ENCODE data around the gene COL15A1. TPM values are rescaled to one million over a fixed set of nuclear protein-coding genes. Genes with fewer than 3 reads are reported as not detected.

COL15A1 gene
- total and polyA plus RNA-seq, 2 of the 8 experiments (the other 6 are each of a cell fraction or from before 2014, with no cell fraction given) = 0.12 to 0.15 TPM

DNA sequence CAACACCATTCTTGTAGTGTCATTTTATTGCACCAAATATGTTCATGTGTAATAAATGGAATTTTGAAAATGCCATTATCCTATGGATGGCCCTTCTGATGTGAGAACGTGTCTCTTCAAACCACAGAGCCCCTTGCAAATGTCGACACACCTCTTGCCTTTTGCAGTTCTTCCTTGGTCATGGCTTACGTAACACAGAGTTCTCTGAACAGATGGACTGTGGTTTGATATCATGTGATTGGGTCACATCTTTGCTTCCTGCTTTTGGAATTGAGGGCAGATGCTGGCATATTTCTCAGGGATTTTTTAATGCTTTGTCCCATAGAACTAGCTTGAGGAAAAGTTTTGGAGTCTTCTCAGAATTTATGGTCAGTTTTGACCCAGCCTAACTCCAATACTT is 165.8 kb downstream of the COL15A1 start:
- H2BK5ac ChIP-seq (ENCODE audit: low read depth, low read length) = no peak overlapping the region
- peaks cover under 1% of the 10 kb centered on the region for H3K23me2 ChIP-seq (ENCODE audit: low read depth, low read length)
- no peak overlapping the region for H3K4me2 ChIP-seq (ENCODE audit: insufficient read depth in 1 of 2, low read depth in 2 of 2, low read length in 2 of 2)
- no peak overlapping the region for H3K4ac ChIP-seq (replicated peaks; ENCODE audit: insufficient read length, low read depth, low read length)
- DNase-seq (ENCODE audit: low read depth in 1 of 2, low spot score in 2 of 2) (no peak), FAIRE-seq (no peak)
- H3K9ac ChIP-seq (replicated peaks in 1 of 4; ENCODE audit: extremely low read depth in 1 of 4, low read depth in 3 of 4, low read length in 3 of 4) = no peak overlapping the region
- TF ChIP-seq SP2 (IDR thresholded peaks at IDR 0.05; ENCODE audit: low read length) = no peak
- no peak overlapping the region for H3K27ac ChIP-seq (ENCODE audit: low read depth, low read length)
- H2BK15ac ChIP-seq (ENCODE audit: low read length) = no peak overlapping the region
- H3K27me3 ChIP-seq (replicated peaks in 1 of 4; ENCODE audit: control insufficient read depth in 3 of 4, extremely low read depth in 1 of 4, insufficient read depth in 3 of 4, low read length in 3 of 4) = no peaks in the 10 kb centered on the region
- no peak overlapping the region for H3K14ac ChIP-seq (ENCODE audit: insufficient read length)
- H2AFZ ChIP-seq (ENCODE audit: low read length) = no peak overlapping the region
- no peak overlapping the region for H2BK12ac ChIP-seq (ENCODE audit: low read depth, low read length)
- no peaks in the 10 kb centered on the region; a peak in 1 of 8 replicates for H3K36me3 ChIP-seq (ENCODE audit: control insufficient read depth in 2 of 4, insufficient read depth in 4 of 4, low read length in 3 of 4)
- ChIA-PET CTCF (ENCODE audit: partially characterized antibody) (no interaction called here), POLR2A (ENCODE audit: partially characterized antibody) (no interaction called here)
- no peak overlapping the region for H3K18ac ChIP-seq (ENCODE audit: extremely low read depth, low read length)
- no peak overlapping the region for H4K8ac ChIP-seq (ENCODE audit: extremely low read depth, insufficient read depth, low read length)
- H3K56ac ChIP-seq (replicated peaks; ENCODE audit: insufficient read length, low read depth, low read length) = no peak overlapping the region
- H4K20me1 ChIP-seq (replicated peaks in 1 of 2; ENCODE audit: control insufficient read depth in 1 of 2, insufficient read depth in 2 of 2, low read length in 2 of 2) = peaks cover 4 to 22% of the 10 kb centered on the region in 2 experiments
- no peak overlapping the region for H3K23ac ChIP-seq (ENCODE audit: insufficient read length)
- no peak overlapping the region for H3K4me3 ChIP-seq (ENCODE audit: extremely low read depth in 1 of 4, insufficient read depth in 2 of 4, low read depth in 3 of 4, low read length in 4 of 4)
- no peak overlapping the region for H2BK20ac ChIP-seq (ENCODE audit: low read length)
- H3K4me1 ChIP-seq (replicated peaks in 1 of 4; ENCODE audit: control insufficient read depth in 3 of 4, insufficient read depth in 4 of 4, low read length in 3 of 4) = peaks cover 0 to 6% (median 3%) of the 10 kb centered on the region in 4 experiments; a peak in 2 of 7 replicates
- H2BK120ac ChIP-seq (replicated peaks; ENCODE audit: low read depth, low read length) = no peak overlapping the region
- no peak overlapping the region; the same call in 1 of the 2 replicates for H2AK5ac ChIP-seq (ENCODE audit: low read depth, low read length)
- H3K79me2 ChIP-seq (ENCODE audit: control insufficient read depth in 1 of 2, insufficient read depth in 2 of 2, low read length in 2 of 2) = peaks cover 6 to 86% of the 10 kb centered on the region in 2 experiments
- WGBS, 2 experiments (ENCODE audit: extremely low coverage in 1 of 2, insufficient coverage in 1 of 2, insufficient read length in 1 of 2, insufficient replicate concordance in 2 of 2, low coverage in 1 of 2, low lambda C conversion rate in 2 of 2, missing lambda C conversion rate in 1 of 2) = 82% methylated on average over 3 of the region's 3 CpGs; no CpG with 5 or more reads in 1 of the 2 experiments
- peaks cover 6% of the 10 kb centered on the region; the same call in 1 of the 2 replicates for H3K79me1 ChIP-seq (ENCODE audit: low read depth, low read length)
- no peak overlapping the region for H4K91ac ChIP-seq (replicated peaks; ENCODE audit: insufficient read length, low read length)
- no peaks in the 10 kb centered on the region for H3K9me3 ChIP-seq (ENCODE audit: insufficient read depth in 2 of 2, low read depth in 1 of 2, low read length in 1 of 2)
- no peak overlapping the region for H4K5ac ChIP-seq (ENCODE audit: insufficient read length, low read depth, low read length)

Data from H1 (cell line).